ENCODE results near the gene IRGM.
"Not testable (repeated sequence)": the region's sequence is repeated elsewhere in the genome, so short reads cannot be mapped to it uniquely, and the experiment has no call there.

The IRGM gene, protein sequence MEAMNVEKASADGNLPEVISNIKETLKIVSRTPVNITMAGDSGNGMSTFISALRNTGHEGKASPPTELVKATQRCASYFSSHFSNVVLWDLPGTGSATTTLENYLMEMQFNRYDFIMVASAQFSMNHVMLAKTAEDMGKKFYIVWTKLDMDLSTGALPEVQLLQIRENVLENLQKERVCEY
- total RNA-seq = 2.8 to 5.1 reads per million in 2 donors

GRCh38 chr5:150846308-150846653, at the start of gene IRGM:
Gene IRGM (plus strand): TSS chr5:150846521. CDS start chr5:150848124, 1,603 bp downstream.
- DNase-seq = not testable (repeated sequence)

DNA sequence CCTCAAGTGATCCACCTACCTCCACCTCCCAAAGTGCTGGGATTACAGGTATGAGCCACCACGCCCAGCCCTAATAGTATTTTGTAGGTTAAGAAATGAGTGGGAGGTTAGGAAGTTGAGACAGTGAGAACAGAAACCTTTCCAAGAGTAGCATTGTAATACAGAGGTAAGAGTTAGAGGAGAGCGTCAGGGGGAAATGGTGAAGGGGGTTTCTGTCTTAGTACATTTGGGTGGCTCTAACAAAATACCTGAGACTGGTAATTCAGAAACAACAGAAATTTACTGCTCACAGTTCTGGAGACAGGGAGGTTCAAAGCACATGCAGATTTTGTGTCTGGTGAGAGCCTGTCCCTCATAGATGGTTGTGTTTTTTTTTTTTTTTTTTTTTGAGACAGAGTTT, 48.9 kb upstream of the IRGM start:
- no peak for DNase-seq

DNA sequence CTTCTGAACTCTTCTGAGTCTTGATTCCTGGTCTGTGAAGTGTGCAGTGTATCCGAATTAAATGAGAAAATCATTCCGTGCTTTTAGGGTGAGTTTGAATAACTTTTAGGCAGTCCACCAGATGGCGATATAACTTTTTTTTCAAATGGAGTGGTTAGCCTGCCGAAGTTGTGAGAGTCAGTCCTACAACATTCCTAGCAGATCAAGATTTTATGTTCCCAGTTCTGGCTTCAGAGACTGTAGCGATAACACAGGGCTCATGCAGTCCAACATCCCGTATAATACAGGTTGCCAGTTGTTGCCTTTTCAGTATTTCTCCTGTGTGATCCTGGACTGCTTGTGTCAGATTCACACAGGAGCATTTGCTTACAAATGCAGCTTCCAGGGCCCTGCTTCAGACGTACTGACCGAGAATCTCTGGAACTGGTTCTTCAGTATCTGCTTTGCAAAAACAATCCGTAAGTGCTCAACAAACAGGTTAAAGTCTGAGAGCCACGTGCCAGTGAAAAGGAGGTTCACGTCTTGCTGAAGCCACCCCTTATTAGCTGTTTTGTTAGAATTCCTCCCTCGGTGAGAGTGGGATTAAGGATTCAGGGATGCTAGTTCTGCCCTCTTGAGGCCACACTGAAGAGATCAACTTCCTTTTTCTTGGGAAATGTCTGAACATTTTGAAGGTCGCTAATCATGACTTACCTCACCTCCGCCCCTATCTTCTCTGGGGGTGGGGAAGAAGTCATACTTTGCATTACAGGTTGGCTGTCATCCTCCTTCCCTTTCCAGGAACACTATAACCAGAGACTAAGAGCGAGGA, 45.0 kb upstream of the IRGM start:
- no peak for DNase-seq

DNA sequence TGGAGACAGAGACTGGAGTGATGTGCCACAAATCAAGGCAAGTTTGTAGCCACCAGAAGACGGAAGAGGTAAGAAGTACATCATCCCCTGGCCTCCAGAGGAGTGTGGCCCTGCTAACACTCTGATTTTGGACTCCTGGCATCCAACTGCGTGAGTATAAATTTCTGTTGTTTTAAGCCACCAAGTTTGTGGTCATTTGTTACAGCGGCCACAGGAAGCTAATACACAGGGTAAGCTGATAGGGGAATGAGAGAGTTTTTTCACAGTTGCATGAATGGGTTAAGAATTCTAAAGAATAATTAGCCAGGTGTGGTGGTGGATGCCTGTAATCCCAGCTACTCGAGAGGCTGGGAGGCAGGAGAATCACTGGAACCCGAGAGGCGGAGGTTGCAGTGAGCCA, 41.9 kb upstream of the IRGM start:
- no peak for DNase-seq

- DNase-seq = no peak
Measured at GRCh38 chr5:150809363-150809762, 37.0 kb upstream of the IRGM start.

GRCh38 chr5:150815010-150815409, 31.3 kb upstream of the IRGM start:
- no peak for DNase-seq

DNA sequence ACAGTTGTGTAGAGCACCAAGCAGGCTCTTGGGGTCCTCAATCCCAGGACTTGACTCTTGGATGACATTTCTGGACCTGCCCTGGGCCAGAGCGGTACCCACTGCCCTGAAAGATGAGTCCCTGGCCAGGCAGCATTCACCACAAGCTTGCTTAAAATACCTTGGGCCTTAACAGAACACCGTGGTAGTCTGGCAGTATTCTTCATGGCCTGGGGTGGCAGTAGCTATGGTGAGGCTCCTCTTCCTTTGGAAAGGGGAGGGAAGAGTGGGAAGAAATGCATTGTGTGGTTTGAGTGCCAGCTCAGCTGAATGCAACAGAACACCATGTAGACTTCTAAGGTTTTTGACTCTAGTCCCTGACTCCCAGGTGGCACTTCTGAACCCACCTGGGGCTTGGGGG, 29.4 kb upstream of the IRGM start:
- DNase-seq = no peak

DNA sequence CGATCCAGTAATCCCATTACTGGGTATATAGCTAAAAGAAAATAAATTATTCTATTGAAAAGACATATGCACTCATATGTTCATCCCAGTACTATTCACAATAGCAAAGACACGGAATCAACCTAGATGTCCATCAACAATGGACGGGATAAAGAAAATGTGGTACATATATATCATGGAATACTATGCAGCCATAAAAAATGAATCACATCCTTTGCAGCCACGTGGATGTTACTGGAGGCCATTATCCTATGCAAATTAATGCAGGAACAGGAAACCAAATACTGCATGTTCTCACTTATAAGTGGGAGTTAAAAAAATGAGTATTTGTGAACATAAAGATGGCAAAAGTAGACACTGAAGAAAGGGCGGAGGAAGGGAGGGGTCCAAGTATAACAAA, 16.6 kb upstream of the IRGM start:
- DNase-seq = no peak

DNA sequence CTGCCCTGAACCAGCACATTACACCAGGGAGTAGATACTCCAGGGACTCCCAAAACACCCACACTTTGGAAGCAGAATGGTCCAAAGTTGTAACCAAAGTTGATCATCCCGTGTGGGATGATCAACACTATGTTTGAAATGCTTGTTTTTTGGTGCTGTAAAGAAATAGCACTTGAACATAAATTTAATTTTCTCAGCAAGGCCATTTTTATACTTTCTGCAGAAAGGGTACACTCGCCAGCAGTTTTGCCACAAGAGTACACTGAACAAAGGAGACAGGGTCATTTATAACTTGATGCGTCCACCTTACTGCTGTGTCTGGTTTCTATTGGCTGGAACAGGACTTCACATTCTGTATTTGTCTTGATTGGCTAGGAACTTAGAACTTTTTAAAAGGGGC, 14.5 kb upstream of the IRGM start:
- DNase-seq = not testable (repeated sequence)

DNA sequence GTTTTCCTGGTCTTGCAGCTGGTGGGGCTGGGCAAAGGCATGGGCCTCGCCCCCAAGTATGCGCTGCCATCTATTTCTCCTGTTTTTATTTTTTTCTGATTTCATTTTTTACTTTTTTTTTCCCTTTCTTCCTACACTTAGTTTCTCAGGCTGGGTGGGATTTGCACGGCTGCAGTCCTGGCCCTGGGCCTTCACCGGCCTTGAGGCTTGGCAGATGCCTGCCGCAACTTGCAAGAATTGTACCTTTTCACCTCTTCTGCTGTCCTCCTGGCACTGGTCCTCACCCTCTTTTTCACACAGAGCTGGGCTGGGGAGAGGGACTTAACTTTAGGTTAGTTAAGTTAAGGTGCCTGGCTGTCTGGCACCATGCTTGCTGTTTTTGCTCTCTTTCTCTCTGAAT, 10.3 kb upstream of the IRGM start:
- no peak for DNase-seq

GRCh38 chr5:150836703-150837102, 9.6 kb upstream of the IRGM start:
- no peak for DNase-seq

- not testable (repeated sequence) for DNase-seq
Measured at GRCh38 chr5:150845185-150845859, 999 bp upstream of the IRGM start.

GRCh38 chr5:150846654-150847333, 473 bp downstream of the IRGM start:
- peak; percentile 37 for DNase-seq

- DNase-seq = no peak
Measured at GRCh38 chr5:150847334-150847695, 994 bp downstream of the IRGM start.

GRCh38 chr5:150848271-150848670, 1.9 kb downstream of the IRGM start:
- DNase-seq = no peak

GRCh38 chr5:150851039-150851438, 4.7 kb downstream of the IRGM start:
- no peak for DNase-seq

GRCh38 chr5:150853561-150853960, 7.2 kb downstream of the IRGM start:
- no peak for DNase-seq

DNA sequence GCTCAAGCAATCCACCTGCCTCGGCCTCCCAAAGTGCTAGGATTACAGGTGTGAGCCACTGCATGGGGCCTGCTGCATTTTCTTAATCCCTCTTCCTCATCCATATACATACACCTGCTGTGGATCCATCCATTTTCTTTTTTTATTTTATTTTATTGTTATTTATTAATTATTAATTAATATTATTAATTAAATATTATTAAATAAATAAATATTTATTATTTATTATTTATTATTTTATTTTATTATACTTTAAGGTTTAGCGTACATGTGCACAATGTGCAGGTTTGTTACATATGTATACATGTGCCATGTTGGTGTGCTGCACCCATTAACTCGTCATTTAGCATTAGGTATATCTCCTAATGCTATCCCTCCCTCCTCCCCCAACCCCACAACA, 10.4 kb downstream of the IRGM start:
- not testable (repeated sequence) for DNase-seq

DNA sequence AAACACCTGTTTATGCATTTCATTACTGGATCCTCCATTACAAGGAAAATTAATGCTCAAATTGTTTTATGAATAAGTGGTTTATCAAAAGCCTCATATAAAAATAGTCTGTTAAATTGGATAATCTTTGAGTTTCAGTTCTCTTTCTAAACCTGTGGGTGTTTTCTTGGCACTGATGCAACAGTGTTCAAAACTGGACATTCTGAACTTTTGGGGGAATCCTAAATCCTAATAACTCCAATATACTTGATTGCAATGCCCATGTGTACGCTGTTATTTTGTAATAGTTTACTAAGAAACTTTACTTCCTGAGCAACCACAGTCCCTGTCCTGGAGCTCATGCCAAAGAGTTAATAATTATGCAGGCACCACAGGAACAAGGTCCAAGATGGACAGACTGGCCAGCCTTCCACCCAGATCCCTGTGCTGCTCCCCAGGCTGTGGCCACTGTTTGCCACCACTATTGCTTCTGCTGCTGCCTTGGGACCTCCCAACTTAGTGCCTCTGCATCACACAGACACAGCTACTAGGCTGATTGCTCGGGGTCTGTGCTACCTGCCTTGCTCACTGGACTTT, 14.0 kb downstream of the IRGM start:
- DNase-seq = no peak

GRCh38 chr5:150862070-150862469, 15.7 kb downstream of the IRGM start:
- no peak for DNase-seq

GRCh38 chr5:150879358-150879757, 33.0 kb downstream of the IRGM start:
- no peak for DNase-seq

GRCh38 chr5:150895431-150896428, 49.4 kb downstream of the IRGM start:
- DNase-seq = no peak

Measured in T-helper 9 cell (primary cell).